Kidney epithelial cell (primary cell): ENCODE results near the gene CRABP1. TPM values are rescaled to one million over a fixed set of nuclear protein-coding genes. Genes with fewer than 3 reads are reported as not detected.

ENCODE experiments used
- DNase-seq: peaks from one replicate; pipeline ENCODE4 v3.0.0-alpha.2; 2010; ENCODE audit warnings: low read depth
- H3K27me3 ChIP-seq: 2 replicates; pipeline ENCODE4 v1.6.0; 2011; ENCODE audit warnings: low read length; ENCODE audit not compliant: control insufficient read depth, insufficient read depth
- H3K36me3 ChIP-seq: 2 replicates; pipeline ENCODE4 v1.5.1; 2011; ENCODE audit warnings: low read length; ENCODE audit not compliant: control insufficient read depth, insufficient read depth
- H3K4me3 ChIP-seq: 2 replicates; pipeline ENCODE4 v1.5.1; 2011; ENCODE audit warnings: low read depth, mild to moderate bottlenecking, control low read depth, low read length
- CTCF ChIP-seq: IDR thresholded peaks from 2 replicates; pipeline ENCODE4 v1.5.1; 2011; ENCODE audit warnings: mild to moderate bottlenecking, moderate library complexity, low read length, control low read depth, inconsistent platforms; ENCODE audit not compliant: insufficient read depth, poor library complexity, severe bottlenecking
- total RNA-seq: library from RNA; depleted of rRNA; stranded (reverse); fragments of >200 nt; gene quantifications from 2 replicates; pipeline ENCODE4 v1.2.3, GENCODE V29; 2015

Gene CRABP1
- total RNA-seq, 1 donor from 2014 or later, result not detected

GRCh38 chr15:78313383-78313782 is 26.8 kb upstream of the CRABP1 start:
- no peaks in the 10 kb centered on the region for H3K36me3 ChIP-seq
- no peak for TF ChIP-seq CTCF
- no peak for DNase-seq
- peaks cover 3% of the 10 kb centered on the region for H3K27me3 ChIP-seq
- H3K4me3 ChIP-seq, result no peak overlapping the region

DNA sequence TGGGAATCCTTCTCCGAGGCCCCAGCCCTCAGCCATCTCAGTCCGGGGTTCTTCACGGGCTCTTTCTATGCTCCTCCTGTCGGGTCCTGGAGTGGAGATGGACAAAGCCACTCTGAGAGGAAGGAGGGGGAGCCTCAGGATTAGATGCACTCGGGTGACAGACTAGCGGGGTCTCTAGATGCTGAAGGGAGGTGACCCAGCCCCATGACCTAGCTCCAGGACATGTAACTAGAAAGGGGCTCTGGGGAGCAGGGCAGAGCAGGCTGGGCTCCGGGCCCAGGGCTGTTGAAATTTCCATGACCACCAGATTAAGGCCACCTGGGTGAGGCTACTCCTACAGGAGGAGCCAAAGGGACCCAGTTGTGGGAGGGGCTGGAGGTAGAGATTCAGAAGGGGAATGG is 26.0 kb upstream of the CRABP1 start:
- H3K27me3 ChIP-seq, result peaks cover 3% of the 10 kb centered on the region
- no peaks in the 10 kb centered on the region for H3K36me3 ChIP-seq
- no peak for TF ChIP-seq CTCF
- no peak overlapping the region for H3K4me3 ChIP-seq
- DNase-seq, result no peak

- no peak for DNase-seq
- Histone ChIP-seq H3K36me3 (no peaks in the 10 kb centered on the region), H3K27me3 (peaks cover 3% of the 10 kb centered on the region), H3K4me3 (no peak overlapping the region)
- TF ChIP-seq CTCF, result no peak
Observed at GRCh38 chr15:78315686-78316282, 24.4 kb upstream of the CRABP1 start.

DNA sequence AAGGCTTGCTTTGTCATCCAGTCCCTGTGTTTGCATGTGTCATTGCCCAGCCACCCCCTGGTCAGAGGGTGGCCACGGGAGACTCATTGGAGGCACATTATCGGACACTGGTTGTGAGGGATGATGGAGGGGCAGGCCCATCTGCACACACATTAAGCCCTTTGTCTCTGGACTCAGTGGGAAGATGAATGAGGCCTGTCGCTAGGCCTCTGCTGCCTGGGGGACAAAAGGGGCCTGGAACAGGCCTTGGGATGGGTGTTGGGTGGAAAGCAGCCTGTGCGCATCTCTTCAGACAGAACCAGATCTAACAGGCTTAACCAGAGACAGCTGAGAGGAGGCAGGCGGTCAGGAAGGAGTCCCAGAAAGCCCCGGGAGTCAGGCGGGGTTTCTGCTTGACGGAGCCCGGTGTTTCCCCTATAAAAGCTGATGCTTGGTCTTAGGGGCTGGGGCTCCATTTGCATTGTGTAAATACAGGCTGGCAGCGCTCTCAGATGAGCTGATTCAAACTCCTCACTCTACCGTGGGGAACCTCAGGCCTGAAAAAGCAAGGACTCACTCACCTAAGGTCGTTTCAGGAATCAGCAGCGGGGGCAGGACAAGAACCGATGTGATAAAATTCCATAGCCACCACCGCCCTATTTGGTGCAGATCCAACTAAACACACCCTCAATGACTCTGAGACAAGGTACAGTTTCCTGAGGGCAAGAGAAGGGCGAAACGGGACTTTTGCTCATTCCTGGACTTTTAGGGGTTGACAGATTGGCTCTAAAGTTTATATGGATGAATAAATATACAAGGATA is 23.7 kb upstream of the CRABP1 start:
- no peak for TF ChIP-seq CTCF
- DNase-seq, result no peak
- no peaks in the 10 kb centered on the region for H3K36me3 ChIP-seq
- H3K4me3 ChIP-seq, result no peak overlapping the region
- H3K27me3 ChIP-seq, result peaks cover 3% of the 10 kb centered on the region

DNA sequence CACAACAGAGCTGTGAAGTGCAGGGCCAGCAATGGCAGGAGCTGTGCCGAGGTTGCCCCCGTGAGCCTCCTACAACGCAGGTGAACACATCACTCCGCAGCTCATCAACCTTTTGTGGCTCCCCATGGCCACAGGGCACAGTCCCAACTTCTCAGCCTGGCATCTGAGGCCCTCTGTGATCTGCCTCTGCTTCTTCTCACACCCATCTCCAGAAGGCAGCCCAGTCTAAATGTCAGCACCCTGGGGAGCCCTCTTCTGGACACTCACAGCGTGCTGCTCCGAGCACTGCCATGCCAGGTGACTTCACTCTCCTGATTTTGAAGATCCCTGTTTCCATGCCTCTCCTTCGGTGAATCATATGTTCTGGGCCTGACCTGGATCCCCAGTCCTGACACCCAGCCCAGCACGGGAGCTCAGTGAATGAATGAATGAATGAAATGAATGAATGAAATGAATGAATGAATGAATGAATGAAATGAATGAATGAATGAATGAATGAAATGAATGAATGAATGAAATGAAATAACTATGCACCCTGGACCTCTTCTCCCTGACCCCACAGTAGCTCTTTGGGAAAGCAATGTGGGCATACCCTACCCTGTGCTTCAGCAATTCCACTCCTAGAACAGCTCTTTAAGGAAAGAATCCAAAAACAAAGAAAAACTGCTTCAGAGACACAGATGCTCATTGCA is 22.9 kb upstream of the CRABP1 start:
- TF ChIP-seq CTCF, result peak; percentile 11
- Histone ChIP-seq H3K27me3 (peaks cover 3% of the 10 kb centered on the region), H3K4me3 (no peak overlapping the region), H3K36me3 (no peaks in the 10 kb centered on the region)
- DNase-seq, result no peak
